ENCODE measurements around the gene DEFB108B.
"Not testable (repeated sequence)": the region's sequence is repeated elsewhere in the genome, so short reads cannot be mapped to it uniquely, and the experiment has no call there.

Gene DEFB108B

DNA sequence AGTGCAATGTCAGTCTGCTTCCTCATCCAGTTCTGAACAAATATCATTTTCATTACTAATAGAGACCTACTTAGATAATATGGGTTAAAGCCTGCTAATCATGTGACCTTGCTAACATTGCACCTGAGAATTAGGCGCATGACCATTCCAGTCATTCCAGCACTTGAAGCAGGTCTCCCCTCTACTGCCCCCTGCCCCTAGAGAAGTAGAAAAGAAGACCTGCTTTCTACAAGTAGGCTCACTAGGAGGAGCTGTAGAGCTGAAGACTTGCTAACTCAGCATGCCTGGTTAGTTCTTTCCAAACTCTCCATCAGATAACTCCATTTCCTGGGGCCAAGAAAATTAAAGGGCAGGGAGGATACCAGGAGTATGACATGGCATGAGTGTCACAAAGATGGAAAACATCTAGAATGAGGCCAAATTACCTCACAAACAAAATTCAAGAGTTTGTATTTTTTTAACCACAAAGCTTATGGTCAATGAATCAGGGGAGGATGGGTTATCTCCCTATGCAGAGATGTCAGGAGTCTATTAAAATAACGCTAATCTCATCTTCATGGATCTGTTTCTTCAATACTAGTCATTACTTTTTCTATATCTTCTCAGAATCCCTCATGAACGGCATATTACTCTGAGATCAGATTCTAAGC, 31.1 kb downstream of the DEFB108B start:
- no CpG with 5 or more reads among the region's 3 CpGs for WGBS (ENCODE audit: extremely low coverage, insufficient coverage, insufficient read length)
- not testable (repeated sequence) for H3K9me3 ChIP-seq (ENCODE audit: insufficient read depth, low read depth, low read length)

DNA sequence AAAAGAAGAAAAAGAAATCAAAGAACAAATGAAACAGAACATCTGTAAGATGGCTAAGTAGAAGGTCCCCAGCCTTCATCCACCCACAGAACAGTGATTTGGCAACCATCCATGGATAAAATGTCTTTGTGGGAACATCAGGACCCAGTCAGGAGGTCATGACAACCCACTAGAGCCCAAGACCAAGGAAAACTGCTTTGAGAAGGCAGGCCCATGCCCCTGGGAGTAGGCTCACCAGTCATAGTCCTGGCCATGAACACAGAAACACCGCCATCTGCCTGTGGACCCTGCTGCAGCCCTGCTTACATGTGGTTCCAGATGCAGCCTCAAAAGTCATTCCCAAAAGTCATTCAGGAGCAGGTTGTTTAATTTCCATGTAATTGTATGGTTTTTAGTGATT, 34.2 kb downstream of the DEFB108B start:
- H2BK12ac ChIP-seq (ENCODE audit: low read length); H2AK5ac ChIP-seq (ENCODE audit: low read length); H3K79me1 ChIP-seq (ENCODE audit: low read length); H3K4me1 ChIP-seq (ENCODE audit: control insufficient read depth in 1 of 2, insufficient read depth in 2 of 2, low read length in 2 of 2); H3K18ac ChIP-seq (ENCODE audit: low read length); H4K8ac ChIP-seq (ENCODE audit: low read depth, low read length); H3K14ac ChIP-seq (ENCODE audit: low read length); H3K4me2 ChIP-seq (ENCODE audit: low read length); H3K4me3 ChIP-seq (ENCODE audit: low read depth, low read length); H3K4ac ChIP-seq (ENCODE audit: low read depth, low read length); H3K27me3 ChIP-seq (ENCODE audit: insufficient read depth, low read length); H2BK120ac ChIP-seq (ENCODE audit: insufficient read depth, low read length, poor library complexity); H2AFZ ChIP-seq (ENCODE audit: insufficient read depth, low read length, poor library complexity); H3K23ac ChIP-seq (ENCODE audit: low read length); H4K91ac ChIP-seq (ENCODE audit: low read depth, low read length); H2BK5ac ChIP-seq (ENCODE audit: low read depth, low read length, poor library complexity); H4K12ac ChIP-seq (ENCODE audit: low read depth, low read length); H3K79me2 ChIP-seq (ENCODE audit: control insufficient read depth, insufficient read depth, low read length, poor library complexity); H3K9ac ChIP-seq (ENCODE audit: low read length); H3K9me3 ChIP-seq (ENCODE audit: insufficient read depth, low read depth, low read length); H3K27ac ChIP-seq (ENCODE audit: low read depth, low read length); H3K36me3 ChIP-seq (ENCODE audit: control insufficient read depth in 1 of 2, insufficient read depth in 2 of 2, low read length in 2 of 2); DNase-seq: not testable (repeated sequence)
- WGBS (ENCODE audit: extremely low coverage, insufficient coverage, insufficient read length) = no CpG with 5 or more reads among the region's 1 CpG

More for the DNA sequence above, 31.1 kb downstream of the DEFB108B start:
- not testable (repeated sequence) for H2BK12ac ChIP-seq (ENCODE audit: low read length); H2BK5ac ChIP-seq (ENCODE audit: low read depth, low read length, poor library complexity); H3K36me3 ChIP-seq (ENCODE audit: control insufficient read depth in 1 of 2, insufficient read depth in 2 of 2, low read length in 2 of 2); H3K4me3 ChIP-seq (ENCODE audit: low read depth, low read length); H3K23ac ChIP-seq (ENCODE audit: low read length); H3K79me2 ChIP-seq (ENCODE audit: control insufficient read depth, insufficient read depth, low read length, poor library complexity); H4K91ac ChIP-seq (ENCODE audit: low read depth, low read length); H3K14ac ChIP-seq (ENCODE audit: low read length); H3K9ac ChIP-seq (ENCODE audit: low read length); H2AFZ ChIP-seq (ENCODE audit: insufficient read depth, low read length, poor library complexity); H4K8ac ChIP-seq (ENCODE audit: low read depth, low read length); H3K79me1 ChIP-seq (ENCODE audit: low read length); H2AK5ac ChIP-seq (ENCODE audit: low read length); H3K4me2 ChIP-seq (ENCODE audit: low read length); H3K4ac ChIP-seq (ENCODE audit: low read depth, low read length); H3K27ac ChIP-seq (ENCODE audit: low read depth, low read length); H3K27me3 ChIP-seq (ENCODE audit: insufficient read depth, low read length); H2BK120ac ChIP-seq (ENCODE audit: insufficient read depth, low read length, poor library complexity); H3K18ac ChIP-seq (ENCODE audit: low read length); H3K4me1 ChIP-seq (ENCODE audit: control insufficient read depth in 1 of 2, insufficient read depth in 2 of 2, low read length in 2 of 2); H4K12ac ChIP-seq (ENCODE audit: low read depth, low read length)
- peak; percentile 83 to 93 for DNase-seq

DNA sequence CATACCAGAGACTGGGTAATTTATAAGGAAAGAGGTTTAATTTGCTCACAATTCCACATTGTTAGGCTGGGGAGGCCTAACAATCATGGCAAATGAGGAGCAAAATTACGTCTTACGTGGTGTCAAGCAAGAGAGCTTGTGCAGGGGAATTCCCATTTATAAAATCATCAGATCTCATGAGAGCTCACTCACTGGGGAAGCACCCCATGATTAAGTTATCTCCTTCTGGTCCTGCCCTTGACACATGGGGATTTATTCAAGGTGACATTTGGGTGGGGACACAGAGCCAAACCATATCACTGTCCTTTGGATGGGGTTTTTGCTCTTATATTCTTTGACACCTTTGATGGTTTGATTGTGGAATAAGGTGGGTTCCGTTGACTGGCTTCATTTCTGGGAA, 36.9 kb downstream of the DEFB108B start:
- not testable (repeated sequence) for H3K4me3 ChIP-seq (ENCODE audit: low read depth, low read length); H2AK5ac ChIP-seq (ENCODE audit: low read length); H3K14ac ChIP-seq (ENCODE audit: low read length); H4K8ac ChIP-seq (ENCODE audit: low read depth, low read length); H3K18ac ChIP-seq (ENCODE audit: low read length); H3K36me3 ChIP-seq (ENCODE audit: control insufficient read depth in 1 of 2, insufficient read depth in 2 of 2, low read length in 2 of 2); H3K27me3 ChIP-seq (ENCODE audit: insufficient read depth, low read length); H3K4ac ChIP-seq (ENCODE audit: low read depth, low read length); H4K91ac ChIP-seq (ENCODE audit: low read depth, low read length); H2AFZ ChIP-seq (ENCODE audit: insufficient read depth, low read length, poor library complexity); H2BK5ac ChIP-seq (ENCODE audit: low read depth, low read length, poor library complexity); DNase-seq; H3K79me2 ChIP-seq (ENCODE audit: control insufficient read depth, insufficient read depth, low read length, poor library complexity); H3K4me2 ChIP-seq (ENCODE audit: low read length); H2BK12ac ChIP-seq (ENCODE audit: low read length); H3K79me1 ChIP-seq (ENCODE audit: low read length); H3K23ac ChIP-seq (ENCODE audit: low read length); H2BK120ac ChIP-seq (ENCODE audit: insufficient read depth, low read length, poor library complexity); H3K27ac ChIP-seq (ENCODE audit: low read depth, low read length); H4K12ac ChIP-seq (ENCODE audit: low read depth, low read length); H3K4me1 ChIP-seq (ENCODE audit: control insufficient read depth in 1 of 2, insufficient read depth in 2 of 2, low read length in 2 of 2); H3K9me3 ChIP-seq (ENCODE audit: insufficient read depth, low read depth, low read length); H3K9ac ChIP-seq (ENCODE audit: low read length)
- WGBS (ENCODE audit: extremely low coverage, insufficient coverage, insufficient read length) = no CpG with 5 or more reads among the region's 3 CpGs

DNA sequence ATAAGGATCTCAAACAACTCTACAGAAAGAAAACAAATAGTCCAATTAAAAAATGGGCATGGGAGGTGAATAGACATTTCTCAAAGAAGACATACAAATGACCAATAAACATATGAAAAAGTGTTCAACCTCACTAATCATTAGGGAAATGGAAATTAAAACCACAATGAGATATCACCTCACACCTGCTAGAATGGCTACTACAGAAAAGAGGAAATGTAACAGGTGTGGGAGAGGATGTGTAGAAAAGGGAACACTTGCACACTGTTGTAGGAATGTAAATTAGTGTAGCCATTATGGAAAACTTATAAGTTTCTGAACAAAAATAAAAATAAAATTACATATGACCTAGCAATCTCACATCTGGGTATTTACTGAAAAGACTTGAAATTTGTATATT, 37.7 kb downstream of the DEFB108B start:
- not testable (repeated sequence) for H3K18ac ChIP-seq (ENCODE audit: low read length); DNase-seq; H3K9ac ChIP-seq (ENCODE audit: low read length); H4K8ac ChIP-seq (ENCODE audit: low read depth, low read length); H2BK5ac ChIP-seq (ENCODE audit: low read depth, low read length, poor library complexity); H3K9me3 ChIP-seq (ENCODE audit: insufficient read depth, low read depth, low read length); H3K79me2 ChIP-seq (ENCODE audit: control insufficient read depth, insufficient read depth, low read length, poor library complexity); H3K4ac ChIP-seq (ENCODE audit: low read depth, low read length); H2BK12ac ChIP-seq (ENCODE audit: low read length); H3K14ac ChIP-seq (ENCODE audit: low read length); H2BK120ac ChIP-seq (ENCODE audit: insufficient read depth, low read length, poor library complexity); H3K4me1 ChIP-seq (ENCODE audit: control insufficient read depth in 1 of 2, insufficient read depth in 2 of 2, low read length in 2 of 2); H2AFZ ChIP-seq (ENCODE audit: insufficient read depth, low read length, poor library complexity); H3K23ac ChIP-seq (ENCODE audit: low read length); H4K12ac ChIP-seq (ENCODE audit: low read depth, low read length); H4K91ac ChIP-seq (ENCODE audit: low read depth, low read length); H3K36me3 ChIP-seq (ENCODE audit: control insufficient read depth in 1 of 2, insufficient read depth in 2 of 2, low read length in 2 of 2); H2AK5ac ChIP-seq (ENCODE audit: low read length); H3K27ac ChIP-seq (ENCODE audit: low read depth, low read length); H3K4me3 ChIP-seq (ENCODE audit: low read depth, low read length); H3K79me1 ChIP-seq (ENCODE audit: low read length); H3K27me3 ChIP-seq (ENCODE audit: insufficient read depth, low read length); H3K4me2 ChIP-seq (ENCODE audit: low read length)
